ENCODE results near the gene PARD6G.

PARD6G gene

GRCh38 chr18:80254971-80255500, 7.7 kb upstream of the PARD6G start:
- Histone ChIP-seq H3K27me3 (peaks cover 6% of the 10 kb centered on the region), H3K27ac (no peak overlapping the region), H3K36me3 (no peaks in the 10 kb centered on the region), H3K9me3 (no peaks in the 10 kb centered on the region), H3K4me1 (ENCODE audit: control insufficient read depth in 1 of 2, insufficient read depth in 1 of 2, low read depth in 1 of 2, low read length in 1 of 2) (no peaks in the 10 kb centered on the region), H3K4me3 (ENCODE audit: low read depth in 1 of 2, low read length in 1 of 2) (no peak overlapping the region)
- TF ChIP-seq, protein P1, sequence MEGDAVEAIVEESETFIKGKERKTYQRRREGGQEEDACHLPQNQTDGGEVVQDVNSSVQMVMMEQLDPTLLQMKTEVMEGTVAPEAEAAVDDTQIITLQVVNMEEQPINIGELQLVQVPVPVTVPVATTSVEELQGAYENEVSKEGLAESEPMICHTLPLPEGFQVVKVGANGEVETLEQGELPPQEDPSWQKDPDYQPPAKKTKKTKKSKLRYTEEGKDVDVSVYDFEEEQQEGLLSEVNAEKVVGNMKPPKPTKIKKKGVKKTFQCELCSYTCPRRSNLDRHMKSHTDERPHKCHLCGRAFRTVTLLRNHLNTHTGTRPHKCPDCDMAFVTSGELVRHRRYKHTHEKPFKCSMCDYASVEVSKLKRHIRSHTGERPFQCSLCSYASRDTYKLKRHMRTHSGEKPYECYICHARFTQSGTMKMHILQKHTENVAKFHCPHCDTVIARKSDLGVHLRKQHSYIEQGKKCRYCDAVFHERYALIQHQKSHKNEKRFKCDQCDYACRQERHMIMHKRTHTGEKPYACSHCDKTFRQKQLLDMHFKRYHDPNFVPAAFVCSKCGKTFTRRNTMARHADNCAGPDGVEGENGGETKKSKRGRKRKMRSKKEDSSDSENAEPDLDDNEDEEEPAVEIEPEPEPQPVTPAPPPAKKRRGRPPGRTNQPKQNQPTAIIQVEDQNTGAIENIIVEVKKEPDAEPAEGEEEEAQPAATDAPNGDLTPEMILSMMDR (IDR thresholded peaks at IDR 0.05): no peak

GRCh38 chr18:80253871-80254492, 6.7 kb upstream of the PARD6G start:
- TF ChIP-seq, protein P1 (IDR thresholded peaks at IDR 0.05): no peak
- Histone ChIP-seq H3K9me3 (no peaks in the 10 kb centered on the region), H3K27me3 (peaks cover 6% of the 10 kb centered on the region), H3K4me1 (ENCODE audit: control insufficient read depth in 1 of 2, insufficient read depth in 1 of 2, low read depth in 1 of 2, low read length in 1 of 2) (no peaks in the 10 kb centered on the region), H3K4me3 (ENCODE audit: low read depth in 1 of 2, low read length in 1 of 2) (no peak overlapping the region), H3K36me3 (no peaks in the 10 kb centered on the region), H3K27ac (no peak overlapping the region)

DNA sequence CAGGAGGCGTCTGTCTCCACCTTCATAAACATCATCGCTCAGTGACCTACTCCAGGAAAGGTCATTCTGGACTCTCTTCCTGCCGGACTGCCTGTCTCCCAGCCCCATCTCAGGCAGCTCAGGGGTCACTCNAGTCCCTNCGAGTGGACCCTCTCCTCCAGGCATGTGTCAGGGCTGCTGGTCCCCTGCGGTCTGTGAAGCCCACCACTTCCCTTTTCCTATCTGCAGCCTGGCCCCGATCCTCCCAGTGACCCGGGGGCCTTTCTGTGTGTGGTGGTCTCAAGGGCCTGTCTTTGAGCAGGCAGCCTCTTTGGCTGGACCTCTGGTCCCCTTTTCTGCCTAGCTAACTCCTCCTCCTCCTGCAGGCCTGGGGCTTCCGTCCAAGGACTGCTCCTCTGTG, 5.9 kb upstream of the PARD6G start:
- no peaks in the 10 kb centered on the region for H3K4me1 ChIP-seq (ENCODE audit: control insufficient read depth in 1 of 2, insufficient read depth in 1 of 2, low read depth in 1 of 2, low read length in 1 of 2)
- TF ChIP-seq, protein P1 (IDR thresholded peaks at IDR 0.05): no peak
- H3K36me3 ChIP-seq: no peaks in the 10 kb centered on the region
- H3K4me3 ChIP-seq (ENCODE audit: low read depth in 1 of 2, low read length in 1 of 2): no peak overlapping the region
- no peak overlapping the region for H3K27ac ChIP-seq
- H3K27me3 ChIP-seq: peaks cover 11% of the 10 kb centered on the region
- H3K9me3 ChIP-seq: no peaks in the 10 kb centered on the region

GRCh38 chr18:80252136-80252535, 4.8 kb upstream of the PARD6G start:
- TF ChIP-seq, protein P1 (IDR thresholded peaks at IDR 0.05): no peak
- H3K27ac ChIP-seq: no peak overlapping the region
- H3K4me3 ChIP-seq (ENCODE audit: low read depth in 1 of 2, low read length in 1 of 2): no peak overlapping the region
- peaks cover 22% of the 10 kb centered on the region for H3K27me3 ChIP-seq
- no peaks in the 10 kb centered on the region for H3K36me3 ChIP-seq
- no peaks in the 10 kb centered on the region for H3K9me3 ChIP-seq
- peaks cover under 1 to 3% of the 10 kb centered on the region in 2 experiments for H3K4me1 ChIP-seq (ENCODE audit: control insufficient read depth in 1 of 2, insufficient read depth in 1 of 2, low read depth in 1 of 2, low read length in 1 of 2)

DNA sequence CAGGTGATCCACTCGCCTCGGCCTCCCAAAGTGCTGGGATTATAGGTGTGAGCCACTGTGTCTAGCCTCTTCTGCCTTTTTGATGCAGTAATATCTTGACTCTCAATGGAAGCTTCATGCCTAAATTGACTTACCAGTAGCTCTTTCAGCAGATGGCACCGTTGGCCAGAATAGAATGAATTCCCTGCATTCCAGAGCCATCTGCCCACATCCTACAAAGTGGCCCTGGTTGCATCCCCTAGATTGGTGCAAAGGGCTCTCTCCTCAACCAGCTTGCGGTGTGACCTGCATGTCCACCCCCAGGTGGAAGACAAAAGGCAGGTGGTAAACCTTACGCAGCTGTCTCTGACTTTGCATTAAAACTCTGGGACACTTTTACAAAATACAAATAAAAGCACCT, 4.4 kb upstream of the PARD6G start:
- Histone ChIP-seq H3K27ac (no peak overlapping the region), H3K4me3 (ENCODE audit: low read depth in 1 of 2, low read length in 1 of 2) (no peak overlapping the region), H3K27me3 (peaks cover 26% of the 10 kb centered on the region), H3K36me3 (no peaks in the 10 kb centered on the region), H3K9me3 (no peaks in the 10 kb centered on the region), H3K4me1 (ENCODE audit: control insufficient read depth in 1 of 2, insufficient read depth in 1 of 2, low read depth in 1 of 2, low read length in 1 of 2) (peaks cover 5 to 7% of the 10 kb centered on the region in 2 experiments)
- TF ChIP-seq, protein P1 (IDR thresholded peaks at IDR 0.05): no peak

Measured in neutrophil (primary cell).